Measurements from ENCODE around the gene TANK.

TANK gene

GRCh38 chr2:161134547-161135518, 25.4 kb upstream of the TANK start:
- DNase-seq: no peak

- no peak for DNase-seq
These were observed 24.2 kb upstream of the TANK start for GRCh38 chr2:161135951-161136593.

- DNase-seq: no peak
These were observed 23.4 kb upstream of the TANK start for GRCh38 chr2:161136696-161137324.

GRCh38 chr2:161138429-161138828, 21.8 kb upstream of the TANK start:
- no peak for DNase-seq

- DNase-seq: no peak
These were observed 20.9 kb upstream of the TANK start for GRCh38 chr2:161139098-161139987.

- no peak for DNase-seq
These were observed 19.2 kb upstream of the TANK start for GRCh38 chr2:161141033-161141432.

GRCh38 chr2:161146209-161146775, 13.9 kb upstream of the TANK start:
- no peak for DNase-seq

GRCh38 chr2:161146996-161147395, 13.2 kb upstream of the TANK start:
- DNase-seq: no peak

- DNase-seq: no peak
These were observed 12.4 kb upstream of the TANK start for GRCh38 chr2:161147856-161148255.

GRCh38 chr2:161150704-161151103, 9.5 kb upstream of the TANK start:
- no peak for DNase-seq

- no peak for DNase-seq
These were observed 7.9 kb upstream of the TANK start for GRCh38 chr2:161152302-161152701.

GRCh38 chr2:161158882-161159281, 1.3 kb upstream of the TANK start:
- DNase-seq: no peak

- no peak for DNase-seq
These were observed 587 bp upstream of the TANK start for GRCh38 chr2:161159456-161160225.

- no peak for DNase-seq
These were observed 962 bp downstream of the TANK start for GRCh38 chr2:161161074-161161706.

GRCh38 chr2:161163440-161163839, 3.2 kb downstream of the TANK start:
- no peak for DNase-seq

- DNase-seq: no peak
These were observed 3.9 kb downstream of the TANK start for GRCh38 chr2:161164161-161164560.

- no peak for DNase-seq
These were observed 5.0 kb downstream of the TANK start for GRCh38 chr2:161165266-161165665.

- no peak for DNase-seq
These were observed 5.6 kb downstream of the TANK start for GRCh38 chr2:161165811-161166210.

- no peak for DNase-seq
These were observed 6.5 kb downstream of the TANK start for GRCh38 chr2:161166538-161167409.

GRCh38 chr2:161169335-161169734, 9.1 kb downstream of the TANK start:
- no peak for DNase-seq
